GM19468 (cell line): ENCODE data around the gene MEI1.
"Not testable (repeated sequence)": the region's sequence is repeated elsewhere in the genome, so short reads cannot be mapped to it uniquely, and the experiment has no call there.

Experiments
- ATAC-seq: cut with Tn5 transposase; IDR thresholded peaks from one replicate; pipeline ENCODE4 v1.9.1; 2021; ENCODE audit warnings: mild to moderate bottlenecking, moderate library complexity, moderate number of reproducible peaks; ENCODE audit not compliant: unreplicated experiment; ENCODE audit errors: extremely low read depth

MEI1 gene

DNA sequence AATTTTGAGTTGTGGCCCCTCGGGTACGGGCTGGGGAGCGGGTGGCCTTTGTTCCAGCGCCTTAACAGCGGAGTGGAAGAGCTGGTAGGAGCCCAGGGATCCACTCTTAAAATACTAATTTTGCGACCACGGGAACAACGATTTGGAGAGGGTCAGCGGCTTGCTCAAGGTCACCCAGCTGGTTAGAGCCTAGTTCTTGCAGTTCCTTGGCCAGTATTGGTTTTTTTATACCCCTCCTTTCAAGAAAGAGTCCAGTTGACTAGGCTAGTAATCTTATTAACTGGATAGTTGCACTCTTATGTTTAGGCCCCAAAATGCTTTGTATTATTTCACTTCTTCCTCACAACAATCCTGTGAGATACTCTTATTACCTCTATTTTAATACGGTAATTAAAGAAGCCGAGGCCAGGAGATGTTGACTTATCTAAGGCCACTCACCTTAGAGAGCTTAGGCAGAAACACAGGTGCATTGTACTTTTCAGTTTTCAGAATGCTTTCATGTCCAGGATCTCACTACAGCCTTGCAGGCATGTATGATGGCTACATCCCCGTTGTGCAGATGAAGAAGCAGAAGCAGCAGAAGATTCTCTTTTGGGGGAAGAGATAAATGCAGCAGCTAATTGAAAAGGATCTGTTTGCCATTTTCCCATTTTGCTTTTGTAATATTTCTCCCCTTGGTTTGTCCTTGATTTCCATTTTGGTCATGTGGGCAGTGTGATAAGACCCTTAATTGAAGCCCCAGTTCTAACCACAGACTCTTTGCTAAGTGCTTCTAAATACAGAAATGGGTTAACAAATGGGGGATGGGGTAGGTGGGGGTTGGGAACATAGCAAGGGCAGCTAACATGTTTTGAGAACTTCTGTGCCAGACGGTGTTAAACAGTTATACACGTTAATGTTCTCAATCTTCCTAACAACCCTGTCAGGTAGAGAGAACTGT is 135.0 kb downstream of the MEI1 start:
- ATAC-seq: no peak

DNA sequence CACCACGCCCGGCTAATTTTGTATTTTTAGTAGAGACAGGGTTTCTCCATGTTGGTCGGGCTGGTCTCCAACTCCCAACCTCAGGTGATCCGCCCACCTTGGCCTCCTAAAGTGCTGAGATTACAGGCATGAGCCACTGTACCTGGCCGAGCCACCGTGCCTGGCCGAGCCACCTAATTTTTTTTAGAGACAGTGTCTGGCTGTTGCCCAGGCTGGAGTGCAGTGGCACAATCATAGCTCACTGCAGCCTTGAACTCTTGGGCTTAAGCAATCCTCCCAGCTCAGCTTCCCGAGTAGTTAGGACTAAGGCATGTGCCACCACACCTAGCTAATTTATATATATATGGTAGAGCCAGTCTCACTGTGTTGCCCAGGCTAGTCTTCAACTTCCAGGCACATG is 136.2 kb downstream of the MEI1 start:
- ATAC-seq: not testable (repeated sequence)

DNA sequence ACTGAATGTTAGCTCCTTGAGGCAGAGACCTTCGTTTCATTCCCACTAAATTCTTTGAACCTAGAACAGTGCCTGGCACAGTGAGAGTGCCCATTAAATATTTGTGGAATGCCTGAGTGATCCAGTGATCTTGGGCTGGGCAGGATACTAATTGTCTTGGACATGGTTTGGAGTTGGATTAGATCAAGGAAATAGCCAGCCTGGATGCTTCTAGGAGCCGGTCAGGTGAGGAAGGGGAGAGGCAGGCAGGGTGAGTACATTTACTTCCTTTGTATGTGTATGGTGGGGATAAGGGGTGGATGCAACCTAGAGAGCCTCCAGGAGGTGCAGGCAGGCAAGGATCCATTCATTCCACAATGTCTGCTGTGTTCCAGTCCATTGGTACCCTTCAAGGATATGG is 137.2 kb downstream of the MEI1 start:
- no peak for ATAC-seq

DNA sequence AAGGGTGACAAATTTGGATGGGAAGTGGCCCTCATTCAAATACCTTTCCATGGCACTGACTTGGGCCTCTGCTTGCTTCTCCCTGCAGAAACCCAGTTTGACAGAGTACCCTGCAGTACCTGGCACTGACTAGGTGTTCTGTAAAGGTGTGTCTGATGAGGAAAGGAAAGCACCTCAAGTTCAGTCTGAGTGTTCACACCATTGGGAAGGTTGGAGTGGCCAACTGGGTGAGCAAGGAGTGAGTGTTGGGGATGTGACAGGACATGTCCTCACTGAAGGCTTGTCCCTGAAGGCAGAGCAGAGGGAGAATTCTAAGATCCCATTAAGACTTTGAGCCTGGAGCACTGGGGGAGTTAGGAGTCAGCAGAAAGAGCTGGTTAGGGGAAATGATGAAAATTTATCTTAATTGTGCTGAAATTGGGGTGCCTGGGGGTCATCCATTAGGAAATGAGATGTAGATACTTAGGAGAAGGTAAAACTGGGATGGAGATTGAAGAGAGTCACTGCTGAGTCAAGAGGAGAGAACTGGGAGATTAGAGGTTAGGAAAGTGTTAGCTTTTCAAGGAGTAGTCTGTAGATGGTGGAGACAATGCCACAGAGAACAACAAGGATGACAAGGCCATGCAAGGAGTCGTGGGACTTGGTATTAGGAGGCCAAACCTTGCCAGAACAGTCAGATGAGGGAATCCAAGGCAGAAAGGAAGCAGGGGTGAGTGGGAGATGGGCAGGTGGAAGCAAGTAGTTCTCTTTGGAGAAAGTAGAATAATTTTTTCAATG is 139.7 kb downstream of the MEI1 start:
- ATAC-seq: no peak

DNA sequence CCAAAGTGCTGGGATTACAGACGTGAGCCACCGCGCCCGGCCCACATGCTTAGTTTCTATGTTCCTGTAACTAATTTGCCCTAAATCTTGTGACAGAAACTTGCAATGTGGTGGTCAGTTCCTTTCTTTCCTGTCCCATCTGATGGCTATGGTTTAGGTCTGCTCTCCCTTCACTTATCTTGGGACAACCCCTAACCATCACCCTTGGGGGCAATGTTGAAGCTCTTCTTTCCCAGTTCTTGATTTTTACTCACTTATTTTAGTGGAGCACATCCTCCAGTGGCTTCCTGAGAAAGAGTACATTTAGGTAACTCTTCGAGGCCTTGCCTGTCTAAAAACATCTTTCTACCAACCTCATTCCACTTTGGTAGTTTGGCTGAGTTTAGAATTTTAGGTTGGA is 140.9 kb downstream of the MEI1 start:
- no peak for ATAC-seq

DNA sequence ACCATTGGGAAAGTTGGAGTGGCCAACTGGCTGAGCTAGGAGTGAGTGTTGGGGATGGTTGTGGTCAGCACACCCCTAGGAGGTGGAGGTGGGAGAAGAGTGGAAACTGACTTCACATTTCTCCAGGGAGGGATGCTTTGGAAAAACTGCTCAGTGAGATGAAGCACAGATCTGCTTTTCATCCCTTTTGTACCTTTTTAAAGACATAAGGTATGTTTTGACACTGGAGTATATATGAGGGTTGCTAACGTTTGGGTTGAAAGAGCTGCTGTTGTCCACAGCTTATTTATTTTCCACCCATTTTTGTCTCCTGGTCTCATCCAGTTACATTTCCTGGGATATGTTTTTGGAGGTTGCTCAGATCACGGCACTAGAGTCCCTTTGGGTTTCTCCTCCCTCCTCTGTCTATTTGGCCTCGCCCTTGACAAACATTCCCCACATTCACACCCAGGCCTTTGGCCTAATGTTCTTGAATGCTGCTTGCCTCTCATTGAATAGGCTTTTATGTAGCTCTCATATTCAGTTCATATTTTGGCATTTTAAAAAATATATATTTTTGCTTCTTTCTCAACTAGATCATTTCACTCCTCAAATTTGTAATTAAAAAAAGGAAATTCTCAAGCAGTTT is 141.9 kb downstream of the MEI1 start:
- ATAC-seq: no peak

DNA sequence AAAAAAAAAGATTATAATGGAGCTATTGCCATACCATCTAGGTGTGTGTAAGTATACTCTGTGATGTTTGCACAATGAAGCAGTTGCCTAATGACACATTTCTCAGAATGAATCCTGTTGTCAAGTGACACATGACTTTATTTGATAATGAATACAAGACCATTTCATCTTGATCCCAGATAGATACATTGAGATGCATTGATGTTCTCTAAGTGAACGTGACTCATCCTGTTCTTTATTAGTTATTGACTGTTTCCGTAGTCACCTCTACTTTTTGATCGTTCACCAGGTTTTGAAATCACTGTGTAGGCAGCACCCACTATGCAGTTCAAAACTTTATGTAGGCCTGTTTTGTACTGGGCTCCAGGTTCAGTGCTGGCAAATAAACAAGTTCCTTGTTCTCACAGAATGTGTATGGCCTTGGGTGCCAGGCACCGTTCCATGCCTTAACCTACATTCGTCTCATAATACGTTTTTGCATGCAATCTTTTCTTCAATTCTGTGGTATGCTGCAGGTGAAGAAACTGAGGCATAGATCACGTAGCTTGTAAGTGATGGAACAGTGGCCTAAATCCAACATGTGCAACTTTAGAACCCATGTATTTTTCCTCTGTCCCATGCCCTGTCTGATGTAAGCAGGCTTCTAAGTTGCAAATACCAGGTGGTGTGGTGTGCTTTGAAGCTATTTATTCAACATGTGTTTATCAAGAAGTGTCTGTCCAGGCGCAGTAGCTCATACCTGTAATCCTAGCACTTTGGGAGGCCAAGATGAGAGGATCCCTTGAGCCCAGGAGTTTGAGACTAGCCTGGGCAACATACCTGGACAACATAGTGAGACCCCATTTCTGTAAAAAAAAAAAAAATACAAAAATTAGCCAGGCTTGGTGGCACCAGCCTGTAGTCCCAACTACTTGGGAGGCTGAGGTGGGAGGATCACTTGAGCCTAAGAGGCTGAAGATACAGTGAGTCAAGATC is 144.0 kb downstream of the MEI1 start:
- ATAC-seq: no peak

DNA sequence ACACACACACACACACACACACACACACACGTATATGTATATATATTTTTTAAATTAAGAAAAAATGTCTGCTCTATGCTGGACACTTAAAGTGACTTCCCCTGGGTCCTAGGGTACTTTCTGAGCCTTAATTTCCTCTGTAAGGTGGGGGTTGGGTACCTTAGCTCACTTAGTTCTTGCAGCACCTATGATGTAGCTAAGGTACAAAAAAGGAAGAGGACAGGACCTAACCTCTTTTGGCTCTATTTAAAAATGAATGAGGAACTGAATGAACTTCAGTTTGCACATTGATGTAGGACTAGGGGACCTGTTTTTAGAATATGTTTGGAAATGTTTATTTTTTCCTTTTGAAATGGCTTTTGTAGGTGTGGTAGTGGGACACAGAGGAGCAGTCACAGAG is 144.7 kb downstream of the MEI1 start:
- no peak for ATAC-seq

DNA sequence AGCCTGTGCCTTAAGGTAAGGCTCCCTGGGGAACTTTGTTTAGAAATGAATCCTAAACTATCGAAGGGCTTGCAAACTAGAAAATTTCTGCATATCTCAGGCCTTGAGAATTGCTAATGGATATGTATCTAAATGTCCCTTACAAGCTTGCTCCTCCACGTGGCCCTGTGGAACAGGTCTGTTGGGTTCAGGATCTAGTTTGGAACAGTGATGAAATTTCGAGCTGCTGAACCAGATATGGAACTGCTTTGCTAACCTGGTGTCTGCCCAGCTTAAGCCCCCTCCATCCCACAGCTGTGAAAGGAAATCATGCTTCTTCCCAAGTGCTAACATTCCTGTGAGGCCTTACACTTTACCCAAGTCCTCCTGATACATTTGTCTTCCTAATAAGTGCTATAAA is 145.2 kb downstream of the MEI1 start:
- ATAC-seq: no peak

DNA sequence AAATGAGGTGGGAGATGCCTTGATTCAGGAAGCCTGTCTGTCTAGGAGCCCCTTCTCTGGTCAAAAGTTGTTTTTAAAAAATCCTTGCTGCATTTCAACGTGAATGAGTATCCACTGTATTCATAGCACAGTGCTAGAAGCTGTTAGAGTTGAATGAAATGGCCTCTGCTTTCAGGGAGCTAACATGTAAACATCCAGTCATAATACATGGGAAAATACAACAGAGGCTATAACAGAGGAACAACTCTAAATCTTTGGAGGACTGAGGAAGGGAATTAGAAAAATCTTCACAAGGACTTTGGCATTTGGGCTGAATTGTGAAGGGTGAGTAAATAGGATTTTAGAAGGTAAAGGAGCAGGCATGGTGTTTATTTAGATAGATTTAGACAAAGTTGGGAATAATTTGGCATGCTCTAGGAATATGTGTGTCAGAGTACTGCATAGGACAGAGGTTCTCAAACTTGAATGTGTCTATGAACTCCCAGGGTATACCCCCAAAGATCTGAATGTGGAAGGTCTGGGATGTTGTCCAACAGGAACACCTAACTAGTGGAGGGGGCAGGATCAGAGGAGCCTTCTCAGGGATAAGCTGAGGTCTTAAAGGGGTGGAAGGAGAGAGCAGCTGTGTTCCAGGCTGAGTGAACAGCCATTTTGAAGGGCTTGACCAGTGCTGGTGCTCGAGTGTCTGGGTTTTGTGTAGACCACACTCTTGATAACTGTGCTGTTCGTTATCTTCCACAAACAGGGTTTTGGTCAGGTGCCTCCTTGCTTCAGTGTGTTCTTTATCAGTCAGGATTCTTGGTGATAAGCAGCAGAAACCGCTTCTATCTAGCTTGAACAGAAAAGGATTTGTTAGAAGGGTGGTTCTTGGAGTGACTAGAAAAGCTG is 146.3 kb downstream of the MEI1 start:
- no peak for ATAC-seq

DNA sequence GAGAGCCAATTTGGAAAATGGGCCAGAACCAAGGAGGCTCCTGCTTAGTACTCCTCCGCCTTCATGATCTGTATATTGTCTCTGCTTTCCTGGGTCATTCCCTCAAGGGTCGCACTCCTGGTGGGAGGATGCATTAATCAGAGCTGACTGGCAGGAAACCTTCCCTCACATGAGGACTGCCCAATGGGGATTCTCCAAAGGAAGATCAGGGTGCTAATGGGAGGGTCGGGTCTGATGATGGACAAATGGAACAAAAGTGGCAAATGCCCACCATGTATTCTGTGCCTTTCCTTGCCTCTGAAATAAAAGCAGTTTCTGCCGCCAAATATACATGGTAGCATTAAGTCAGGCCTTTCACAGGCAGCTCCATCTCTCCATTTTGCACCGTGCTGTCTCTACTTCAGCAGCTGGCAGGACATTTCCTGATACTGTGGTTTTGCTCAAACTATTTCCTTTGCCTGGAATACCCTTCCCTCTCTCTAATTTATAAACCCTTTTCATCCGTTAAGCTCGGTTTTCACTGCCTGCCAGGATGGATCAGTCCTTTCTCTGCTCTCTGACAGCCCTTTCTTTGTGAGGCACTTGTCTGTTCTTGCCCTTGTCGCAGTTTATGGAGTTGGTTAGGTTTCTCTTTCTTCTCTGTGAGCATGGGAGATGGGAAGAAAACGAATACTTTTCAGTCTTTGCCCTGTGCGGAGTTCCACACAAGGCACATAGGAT is 147.1 kb downstream of the MEI1 start:
- no peak for ATAC-seq

DNA sequence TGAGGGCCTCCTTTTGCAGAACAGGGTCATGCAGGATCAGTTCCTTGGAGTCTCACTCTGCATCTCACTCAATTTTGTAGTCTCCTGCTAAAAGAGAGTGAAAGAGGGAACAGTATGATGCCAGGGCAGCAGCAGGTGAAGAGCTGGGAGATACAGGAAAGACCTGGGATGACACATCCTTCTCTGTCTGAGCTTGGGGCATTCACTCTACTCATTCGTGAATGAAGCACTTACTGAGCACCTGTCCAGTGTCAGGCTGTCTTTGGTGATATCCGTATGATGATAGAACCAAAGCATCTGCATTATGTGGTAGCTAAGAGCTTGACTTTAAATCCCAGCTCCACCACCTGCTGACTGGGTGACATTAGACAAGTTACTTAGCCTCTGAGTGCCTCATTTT is 148.0 kb downstream of the MEI1 start:
- no peak for ATAC-seq

DNA sequence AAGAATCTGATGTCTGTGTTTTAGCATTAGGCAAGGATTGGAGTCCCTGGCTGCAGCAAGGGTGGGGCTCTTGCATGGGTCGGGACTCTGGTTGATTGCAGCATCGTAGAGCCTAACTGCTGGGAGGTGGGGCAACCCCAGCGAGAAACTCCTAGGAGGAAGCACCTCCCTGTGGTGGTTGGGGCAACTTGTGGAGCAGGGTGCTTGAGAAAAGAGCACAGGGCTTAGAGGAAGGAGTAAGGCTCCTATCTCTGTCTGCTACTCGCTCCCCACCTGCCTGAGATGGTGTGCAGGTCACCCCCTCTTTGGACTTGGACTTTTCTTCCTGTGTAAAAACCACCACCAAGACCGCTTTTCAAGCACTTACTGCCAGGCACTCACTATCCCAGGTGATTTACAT is 149.2 kb downstream of the MEI1 start:
- ATAC-seq: no peak
